SK-N-SH treated with all-trans-retinoic acid at 6 μM for 48 hours (cell line): ENCODE measurements around the gene PCARE.

Source experiments
- ATAC-seq: fragments of 200-7000 bp; cut with Tn5 transposase; 3 replicates; pipeline ENCODE4 v1.9.1; 2020; ENCODE audit warnings: mild to moderate bottlenecking, moderate library complexity
- ARNTL ChIP-seq: fragments of 450-650 bp; formaldehyde crosslinking; IDR thresholded peaks from 2 replicates; pipeline ENCODE4 v1.5.0; 2020; ENCODE audit warnings: low read depth, mild to moderate bottlenecking, moderate library complexity, borderline replicate concordance
- BACH2 ChIP-seq: fragments of 250-450 bp; sonication (Bioruptor Pico); IDR thresholded peaks from 2 replicates; pipeline ENCODE4 v1.9.0; 2021; ENCODE audit warnings: mild to moderate bottlenecking, borderline replicate concordance
- CREB5 ChIP-seq: fragments of 250-450 bp; sonication (Bioruptor Pico); IDR thresholded peaks from 2 replicates; pipeline ENCODE4 v1.5.1; 2020; ENCODE audit warnings: low read depth, mild to moderate bottlenecking, moderate library complexity
- CSDC2 ChIP-seq: fragments of 250-450 bp; sonication (Bioruptor Pico); IDR thresholded peaks from 2 replicates; pipeline ENCODE4 v1.5.0; 2020; ENCODE audit warnings: mild to moderate bottlenecking, moderate library complexity
- CSRNP3 ChIP-seq: fragments of 250-450 bp; sonication (Bioruptor Pico); IDR thresholded peaks from 2 replicates; pipeline ENCODE4 v1.5.1; 2021; ENCODE audit warnings: mild to moderate bottlenecking, moderate library complexity
- ESRRG ChIP-seq: fragments of 250-450 bp; sonication (Bioruptor Pico); IDR thresholded peaks from 2 replicates; pipeline ENCODE4 v1.6.1; 2021; ENCODE audit warnings: mild to moderate bottlenecking
- GLIS3 ChIP-seq: fragments of 250-450 bp; sonication (Bioruptor Pico); IDR thresholded peaks from 2 replicates; pipeline ENCODE4 v1.5.0; 2020; ENCODE audit warnings: mild to moderate bottlenecking, moderate library complexity
- ISL1 ChIP-seq: fragments of 250-450 bp; sonication (Bioruptor Pico); IDR thresholded peaks from 2 replicates; pipeline ENCODE4 v2.1.2; 2022; ENCODE audit warnings: mild to moderate bottlenecking, moderate library complexity
- OSR1 ChIP-seq: fragments of 250-450 bp; sonication (Bioruptor Pico); IDR thresholded peaks from 2 replicates; pipeline ENCODE4 v1.8.0; 2022; ENCODE audit warnings: moderate library complexity, mild to moderate bottlenecking, inconsistent platforms
- PPARA ChIP-seq: fragments of 250-450 bp; sonication (Bioruptor Pico); IDR thresholded peaks from 2 replicates; pipeline ENCODE4 v1.5.0; 2020; ENCODE audit warnings: mild to moderate bottlenecking, borderline replicate concordance
- RARB ChIP-seq: fragments of 250-450 bp; sonication (Bioruptor Pico); IDR thresholded peaks from 2 replicates; pipeline ENCODE4 v1.8.0; 2021; ENCODE audit warnings: mild to moderate bottlenecking, moderate library complexity
- SNAI2 ChIP-seq: fragments of 250-450 bp; sonication (Bioruptor Pico); IDR thresholded peaks from 2 replicates; pipeline ENCODE4 v1.5.0; 2020; ENCODE audit warnings: mild to moderate bottlenecking, moderate library complexity
- TCF4 ChIP-seq: fragments of 250-450 bp; sonication (Bioruptor Pico); IDR thresholded peaks from 2 replicates; pipeline ENCODE4 v1.8.0; 2021; ENCODE audit warnings: mild to moderate bottlenecking, moderate library complexity, borderline replicate concordance
- TOX ChIP-seq: fragments of 250-450 bp; sonication (Bioruptor Pico); IDR thresholded peaks from 2 replicates; pipeline ENCODE4 v1.8.0; 2021; ENCODE audit warnings: mild to moderate bottlenecking, moderate library complexity, borderline replicate concordance
- TSHZ2 ChIP-seq: fragments of 250-450 bp; sonication (Bioruptor Pico); IDR thresholded peaks from 2 replicates; pipeline ENCODE4 v1.5.0; 2020; ENCODE audit warnings: mild to moderate bottlenecking, moderate library complexity
- ZC3H10 ChIP-seq: fragments of 250-450 bp; sonication (Bioruptor Pico); IDR thresholded peaks from 2 replicates; pipeline ENCODE4 v1.5.1; 2021; ENCODE audit warnings: mild to moderate bottlenecking, moderate library complexity
- ZFP3 ChIP-seq: fragments of 250-450 bp; sonication (Bioruptor Pico); IDR thresholded peaks from 2 replicates; pipeline ENCODE4 v1.5.0; 2020; ENCODE audit warnings: mild to moderate bottlenecking, moderate library complexity
- ZFP30 ChIP-seq: fragments of 450-650 bp; formaldehyde crosslinking; IDR thresholded peaks from 2 replicates; pipeline ENCODE4 v1.5.0; 2022; ENCODE audit warnings: mild to moderate bottlenecking, moderate library complexity
- ZNF565 ChIP-seq: fragments of 450-650 bp; formaldehyde crosslinking; conservative IDR thresholded peaks from 2 replicates; pipeline ENCODE4 v1.5.0; 2020; ENCODE audit warnings: low read depth, mild to moderate bottlenecking, moderate library complexity
- ZNF70 ChIP-seq: fragments of 450-650 bp; formaldehyde crosslinking; IDR thresholded peaks from 2 replicates; pipeline ENCODE4 v1.5.0; 2020; ENCODE audit warnings: mild to moderate bottlenecking, moderate library complexity
- ZNF8 ChIP-seq: fragments of 450-650 bp; formaldehyde crosslinking; IDR thresholded peaks from 2 replicates; pipeline ENCODE4 v1.5.0; 2020; ENCODE audit warnings: mild to moderate bottlenecking, moderate library complexity

Gene PCARE

GRCh38 chr2:29024882-29025430, 49.4 kb downstream of the PCARE start:
- peak; percentile 51 for TF ChIP-seq ISL1 (CRISPR knock-in tag)
- TF ChIP-seq ZNF8 (CRISPR knock-in tag): no peak
- TF ChIP-seq, all 23 proteins: peak for 1
- no peak for ATAC-seq

- ATAC-seq: no peak
- TF ChIP-seq ISL1 (CRISPR knock-in tag): no peak
- no peak for TF ChIP-seq ZFP3
- TF ChIP-seq ARNTL (CRISPR knock-in tag): no peak
- no peak for TF ChIP-seq CSDC2 (CRISPR knock-in tag)
- TF ChIP-seq GLIS3 (CRISPR knock-in tag): no peak
- no peak for TF ChIP-seq ZFP30 (CRISPR knock-in tag)
- TF ChIP-seq ZC3H10 (CRISPR knock-in tag): no peak
These were observed 51.1 kb downstream of the PCARE start for GRCh38 chr2:29023188-29023587.

- TF ChIP-seq ZNF565 (CRISPR knock-in tag) (no peak), ZNF8 (CRISPR knock-in tag) (no peak), ISL1 (CRISPR knock-in tag) (no peak), ZFP3 (no peak), ZC3H10 (CRISPR knock-in tag) (no peak), TSHZ2 (no peak), TCF4 (CRISPR knock-in tag) (no peak), OSR1 (CRISPR knock-in tag) (no peak), PPARA (CRISPR knock-in tag) (no peak), ZNF70 (CRISPR knock-in tag) (no peak), ZFP30 (CRISPR knock-in tag) (no peak), TOX (no peak), ESRRG (no peak), BACH2 (CRISPR knock-in tag) (no peak)
- no peak for ATAC-seq
These were observed 51.6 kb downstream of the PCARE start for GRCh38 chr2:29022679-29023078.

- no peak for ATAC-seq
- TF ChIP-seq OSR1 (CRISPR knock-in tag) (no peak), ZNF565 (CRISPR knock-in tag) (no peak), ZFP3 (no peak), GLIS3 (CRISPR knock-in tag) (no peak), ZC3H10 (CRISPR knock-in tag) (no peak), TSHZ2 (no peak), CSRNP3 (no peak), PPARA (CRISPR knock-in tag) (no peak), SNAI2 (no peak), CSDC2 (CRISPR knock-in tag) (no peak), CREB5 (no peak), RARB (no peak), TCF4 (CRISPR knock-in tag) (no peak), ZNF70 (CRISPR knock-in tag) (no peak), ZNF8 (CRISPR knock-in tag) (no peak), ISL1 (CRISPR knock-in tag) (no peak)
These were observed 52.4 kb downstream of the PCARE start for GRCh38 chr2:29021886-29022285.
